SK-N-SH treated with all-trans-retinoic acid at 6 μM for 48 hours (cell line): ENCODE results near the gene GLRA1.

Experiments used
- ATAC-seq: fragments of 200-7000 bp; cut with Tn5 transposase; 3 replicates; pipeline ENCODE4 v1.9.1; 2020; ENCODE audit warnings: mild to moderate bottlenecking, moderate library complexity
- ARNTL ChIP-seq: fragments of 450-650 bp; formaldehyde crosslinking; IDR thresholded peaks from 2 replicates; pipeline ENCODE4 v1.5.0; 2020; ENCODE audit warnings: low read depth, mild to moderate bottlenecking, moderate library complexity, borderline replicate concordance
- CSDC2 ChIP-seq: fragments of 250-450 bp; sonication (Bioruptor Pico); IDR thresholded peaks from 2 replicates; pipeline ENCODE4 v1.5.0; 2020; ENCODE audit warnings: mild to moderate bottlenecking, moderate library complexity
- ESRRG ChIP-seq: fragments of 250-450 bp; sonication (Bioruptor Pico); IDR thresholded peaks from 2 replicates; pipeline ENCODE4 v1.6.1; 2021; ENCODE audit warnings: mild to moderate bottlenecking
- GLIS3 ChIP-seq: fragments of 250-450 bp; sonication (Bioruptor Pico); IDR thresholded peaks from 2 replicates; pipeline ENCODE4 v1.5.0; 2020; ENCODE audit warnings: mild to moderate bottlenecking, moderate library complexity
- ISL1 ChIP-seq: fragments of 250-450 bp; sonication (Bioruptor Pico); IDR thresholded peaks from 2 replicates; pipeline ENCODE4 v2.1.2; 2022; ENCODE audit warnings: mild to moderate bottlenecking, moderate library complexity
- OSR1 ChIP-seq: fragments of 250-450 bp; sonication (Bioruptor Pico); IDR thresholded peaks from 2 replicates; pipeline ENCODE4 v1.8.0; 2022; ENCODE audit warnings: moderate library complexity, mild to moderate bottlenecking, inconsistent platforms
- PPARA ChIP-seq: fragments of 250-450 bp; sonication (Bioruptor Pico); IDR thresholded peaks from 2 replicates; pipeline ENCODE4 v1.5.0; 2020; ENCODE audit warnings: mild to moderate bottlenecking, borderline replicate concordance
- RARB ChIP-seq: fragments of 250-450 bp; sonication (Bioruptor Pico); IDR thresholded peaks from 2 replicates; pipeline ENCODE4 v1.8.0; 2021; ENCODE audit warnings: mild to moderate bottlenecking, moderate library complexity
- SNAI2 ChIP-seq: fragments of 250-450 bp; sonication (Bioruptor Pico); IDR thresholded peaks from 2 replicates; pipeline ENCODE4 v1.5.0; 2020; ENCODE audit warnings: mild to moderate bottlenecking, moderate library complexity
- TCF4 ChIP-seq: fragments of 250-450 bp; sonication (Bioruptor Pico); IDR thresholded peaks from 2 replicates; pipeline ENCODE4 v1.8.0; 2021; ENCODE audit warnings: mild to moderate bottlenecking, moderate library complexity, borderline replicate concordance
- TOX ChIP-seq: fragments of 250-450 bp; sonication (Bioruptor Pico); IDR thresholded peaks from 2 replicates; pipeline ENCODE4 v1.8.0; 2021; ENCODE audit warnings: mild to moderate bottlenecking, moderate library complexity, borderline replicate concordance
- ZC3H10 ChIP-seq: fragments of 250-450 bp; sonication (Bioruptor Pico); IDR thresholded peaks from 2 replicates; pipeline ENCODE4 v1.5.1; 2021; ENCODE audit warnings: mild to moderate bottlenecking, moderate library complexity
- ZFP3 ChIP-seq: fragments of 250-450 bp; sonication (Bioruptor Pico); IDR thresholded peaks from 2 replicates; pipeline ENCODE4 v1.5.0; 2020; ENCODE audit warnings: mild to moderate bottlenecking, moderate library complexity
- ZFP30 ChIP-seq: fragments of 450-650 bp; formaldehyde crosslinking; IDR thresholded peaks from 2 replicates; pipeline ENCODE4 v1.5.0; 2022; ENCODE audit warnings: mild to moderate bottlenecking, moderate library complexity
- ZNF565 ChIP-seq: fragments of 450-650 bp; formaldehyde crosslinking; conservative IDR thresholded peaks from 2 replicates; pipeline ENCODE4 v1.5.0; 2020; ENCODE audit warnings: low read depth, mild to moderate bottlenecking, moderate library complexity
- ZNF70 ChIP-seq: fragments of 450-650 bp; formaldehyde crosslinking; IDR thresholded peaks from 2 replicates; pipeline ENCODE4 v1.5.0; 2020; ENCODE audit warnings: mild to moderate bottlenecking, moderate library complexity
- ZNF8 ChIP-seq: fragments of 450-650 bp; formaldehyde crosslinking; IDR thresholded peaks from 2 replicates; pipeline ENCODE4 v1.5.0; 2020; ENCODE audit warnings: mild to moderate bottlenecking, moderate library complexity
- TF ChIP-seq, protein P1 (sequence below): fragments of 250-450 bp; sonication (Bioruptor Pico); IDR thresholded peaks from 2 replicates; pipeline ENCODE4 v1.8.0; 2021; ENCODE audit warnings: low read depth, mild to moderate bottlenecking, moderate library complexity, borderline replicate concordance
- TF ChIP-seq, protein P2 (sequence below): fragments of 250-450 bp; sonication (Bioruptor Pico); IDR thresholded peaks from 2 replicates; pipeline ENCODE4 v1.5.0; 2020; ENCODE audit warnings: mild to moderate bottlenecking, moderate library complexity
- TF ChIP-seq, protein P3 (sequence below): fragments of 250-450 bp; sonication (Bioruptor Pico); IDR thresholded peaks from 2 replicates; pipeline ENCODE4 v1.8.0; 2020; ENCODE audit warnings: mild to moderate bottlenecking, moderate library complexity, borderline replicate concordance
- TF ChIP-seq, protein P4 (sequence below): fragments of 250-450 bp; sonication (Bioruptor Pico); IDR thresholded peaks from 2 replicates; pipeline ENCODE4 v1.5.1; 2020; ENCODE audit warnings: low read depth, mild to moderate bottlenecking, moderate library complexity
- TF ChIP-seq, protein P5 (sequence below): fragments of 250-450 bp; sonication (Bioruptor Pico); IDR thresholded peaks from 2 replicates; pipeline ENCODE4 v1.5.1; 2021; ENCODE audit warnings: mild to moderate bottlenecking, moderate library complexity

Gene GLRA1

DNA sequence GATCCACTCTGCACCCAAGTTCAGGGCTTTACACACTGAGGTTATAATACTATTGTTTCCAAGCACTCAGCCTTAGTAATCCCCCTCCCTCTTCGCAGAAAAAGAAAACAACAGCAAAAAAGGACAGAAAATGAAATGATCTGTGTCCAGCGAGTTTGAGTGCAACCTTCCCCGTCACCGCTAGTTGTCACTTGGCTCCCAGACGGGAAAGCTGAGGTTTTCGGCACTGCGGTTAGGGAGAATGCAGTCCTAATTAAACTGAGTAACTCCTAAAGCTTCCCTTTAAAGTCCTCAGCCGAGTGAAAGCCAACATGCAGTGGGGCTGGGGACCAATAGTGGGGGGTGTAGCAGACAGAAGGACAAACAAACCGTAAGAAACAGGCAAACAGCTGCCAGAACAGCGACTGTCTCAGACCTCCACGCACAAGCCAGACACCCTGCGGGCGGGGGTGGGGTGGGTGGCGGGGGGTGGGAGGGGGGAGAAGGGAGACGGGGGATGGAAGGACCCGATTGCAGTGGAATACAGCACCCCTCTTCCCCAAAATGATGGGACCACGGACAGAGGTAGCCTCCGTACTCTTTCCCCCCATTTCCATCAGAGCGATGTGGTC lies 680 bp downstream of the GLRA1 start:
- ATAC-seq = peak; percentile 64; the same call in 2 of the 3 replicates
- TF ChIP-seq ARNTL (CRISPR knock-in tag) (no peak), OSR1 (no peak), TOX (no peak), ZFP30 (no peak), RARB (CRISPR knock-in tag) (no peak), PPARA (CRISPR knock-in tag) (no peak), ZNF70 (CRISPR knock-in tag) (no peak), CSDC2 (CRISPR knock-in tag) (no peak), GLIS3 (CRISPR knock-in tag) (no peak), ESRRG (CRISPR knock-in tag) (no peak), ZNF8 (CRISPR knock-in tag) (no peak), ZFP3 (no peak), ZNF565 (CRISPR knock-in tag) (no peak)
- TF ChIP-seq, protein P1, sequence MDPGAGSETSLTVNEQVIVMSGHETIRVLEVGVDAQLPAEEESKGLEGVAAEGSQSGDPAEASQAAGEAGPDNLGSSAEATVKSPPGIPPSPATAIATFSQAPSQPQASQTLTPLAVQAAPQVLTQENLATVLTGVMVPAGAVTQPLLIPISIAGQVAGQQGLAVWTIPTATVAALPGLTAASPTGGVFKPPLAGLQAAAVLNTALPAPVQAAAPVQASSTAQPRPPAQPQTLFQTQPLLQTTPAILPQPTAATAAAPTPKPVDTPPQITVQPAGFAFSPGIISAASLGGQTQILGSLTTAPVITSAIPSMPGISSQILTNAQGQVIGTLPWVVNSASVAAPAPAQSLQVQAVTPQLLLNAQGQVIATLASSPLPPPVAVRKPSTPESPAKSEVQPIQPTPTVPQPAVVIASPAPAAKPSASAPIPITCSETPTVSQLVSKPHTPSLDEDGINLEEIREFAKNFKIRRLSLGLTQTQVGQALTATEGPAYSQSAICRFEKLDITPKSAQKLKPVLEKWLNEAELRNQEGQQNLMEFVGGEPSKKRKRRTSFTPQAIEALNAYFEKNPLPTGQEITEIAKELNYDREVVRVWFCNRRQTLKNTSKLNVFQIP (CRISPR knock-in tag) = no peak
- TF ChIP-seq, protein P2, sequence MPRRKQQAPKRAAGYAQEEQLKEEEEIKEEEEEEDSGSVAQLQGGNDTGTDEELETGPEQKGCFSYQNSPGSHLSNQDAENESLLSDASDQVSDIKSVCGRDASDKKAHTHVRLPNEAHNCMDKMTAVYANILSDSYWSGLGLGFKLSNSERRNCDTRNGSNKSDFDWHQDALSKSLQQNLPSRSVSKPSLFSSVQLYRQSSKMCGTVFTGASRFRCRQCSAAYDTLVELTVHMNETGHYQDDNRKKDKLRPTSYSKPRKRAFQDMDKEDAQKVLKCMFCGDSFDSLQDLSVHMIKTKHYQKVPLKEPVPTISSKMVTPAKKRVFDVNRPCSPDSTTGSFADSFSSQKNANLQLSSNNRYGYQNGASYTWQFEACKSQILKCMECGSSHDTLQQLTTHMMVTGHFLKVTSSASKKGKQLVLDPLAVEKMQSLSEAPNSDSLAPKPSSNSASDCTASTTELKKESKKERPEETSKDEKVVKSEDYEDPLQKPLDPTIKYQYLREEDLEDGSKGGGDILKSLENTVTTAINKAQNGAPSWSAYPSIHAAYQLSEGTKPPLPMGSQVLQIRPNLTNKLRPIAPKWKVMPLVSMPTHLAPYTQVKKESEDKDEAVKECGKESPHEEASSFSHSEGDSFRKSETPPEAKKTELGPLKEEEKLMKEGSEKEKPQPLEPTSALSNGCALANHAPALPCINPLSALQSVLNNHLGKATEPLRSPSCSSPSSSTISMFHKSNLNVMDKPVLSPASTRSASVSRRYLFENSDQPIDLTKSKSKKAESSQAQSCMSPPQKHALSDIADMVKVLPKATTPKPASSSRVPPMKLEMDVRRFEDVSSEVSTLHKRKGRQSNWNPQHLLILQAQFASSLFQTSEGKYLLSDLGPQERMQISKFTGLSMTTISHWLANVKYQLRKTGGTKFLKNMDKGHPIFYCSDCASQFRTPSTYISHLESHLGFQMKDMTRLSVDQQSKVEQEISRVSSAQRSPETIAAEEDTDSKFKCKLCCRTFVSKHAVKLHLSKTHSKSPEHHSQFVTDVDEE (CRISPR knock-in tag) = no peak
- TF ChIP-seq, protein P3, sequence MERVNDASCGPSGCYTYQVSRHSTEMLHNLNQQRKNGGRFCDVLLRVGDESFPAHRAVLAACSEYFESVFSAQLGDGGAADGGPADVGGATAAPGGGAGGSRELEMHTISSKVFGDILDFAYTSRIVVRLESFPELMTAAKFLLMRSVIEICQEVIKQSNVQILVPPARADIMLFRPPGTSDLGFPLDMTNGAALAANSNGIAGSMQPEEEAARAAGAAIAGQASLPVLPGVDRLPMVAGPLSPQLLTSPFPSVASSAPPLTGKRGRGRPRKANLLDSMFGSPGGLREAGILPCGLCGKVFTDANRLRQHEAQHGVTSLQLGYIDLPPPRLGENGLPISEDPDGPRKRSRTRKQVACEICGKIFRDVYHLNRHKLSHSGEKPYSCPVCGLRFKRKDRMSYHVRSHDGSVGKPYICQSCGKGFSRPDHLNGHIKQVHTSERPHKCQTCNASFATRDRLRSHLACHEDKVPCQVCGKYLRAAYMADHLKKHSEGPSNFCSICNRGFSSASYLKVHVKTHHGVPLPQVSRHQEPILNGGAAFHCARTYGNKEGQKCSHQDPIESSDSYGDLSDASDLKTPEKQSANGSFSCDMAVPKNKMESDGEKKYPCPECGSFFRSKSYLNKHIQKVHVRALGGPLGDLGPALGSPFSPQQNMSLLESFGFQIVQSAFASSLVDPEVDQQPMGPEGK (CRISPR knock-in tag) = no peak
- TF ChIP-seq, protein P4, sequence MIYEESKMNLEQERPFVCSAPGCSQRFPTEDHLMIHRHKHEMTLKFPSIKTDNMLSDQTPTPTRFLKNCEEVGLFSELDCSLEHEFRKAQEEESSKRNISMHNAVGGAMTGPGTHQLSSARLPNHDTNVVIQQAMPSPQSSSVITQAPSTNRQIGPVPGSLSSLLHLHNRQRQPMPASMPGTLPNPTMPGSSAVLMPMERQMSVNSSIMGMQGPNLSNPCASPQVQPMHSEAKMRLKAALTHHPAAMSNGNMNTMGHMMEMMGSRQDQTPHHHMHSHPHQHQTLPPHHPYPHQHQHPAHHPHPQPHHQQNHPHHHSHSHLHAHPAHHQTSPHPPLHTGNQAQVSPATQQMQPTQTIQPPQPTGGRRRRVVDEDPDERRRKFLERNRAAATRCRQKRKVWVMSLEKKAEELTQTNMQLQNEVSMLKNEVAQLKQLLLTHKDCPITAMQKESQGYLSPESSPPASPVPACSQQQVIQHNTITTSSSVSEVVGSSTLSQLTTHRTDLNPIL = no peak
- TF ChIP-seq, protein P5, sequence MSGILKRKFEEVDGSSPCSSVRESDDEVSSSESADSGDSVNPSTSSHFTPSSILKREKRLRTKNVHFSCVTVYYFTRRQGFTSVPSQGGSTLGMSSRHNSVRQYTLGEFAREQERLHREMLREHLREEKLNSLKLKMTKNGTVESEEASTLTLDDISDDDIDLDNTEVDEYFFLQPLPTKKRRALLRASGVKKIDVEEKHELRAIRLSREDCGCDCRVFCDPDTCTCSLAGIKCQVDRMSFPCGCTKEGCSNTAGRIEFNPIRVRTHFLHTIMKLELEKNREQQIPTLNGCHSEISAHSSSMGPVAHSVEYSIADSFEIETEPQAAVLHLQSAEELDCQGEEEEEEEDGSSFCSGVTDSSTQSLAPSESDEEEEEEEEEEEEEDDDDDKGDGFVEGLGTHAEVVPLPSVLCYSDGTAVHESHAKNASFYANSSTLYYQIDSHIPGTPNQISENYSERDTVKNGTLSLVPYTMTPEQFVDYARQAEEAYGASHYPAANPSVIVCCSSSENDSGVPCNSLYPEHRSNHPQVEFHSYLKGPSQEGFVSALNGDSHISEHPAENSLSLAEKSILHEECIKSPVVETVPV (CRISPR knock-in tag) = no peak

DNA sequence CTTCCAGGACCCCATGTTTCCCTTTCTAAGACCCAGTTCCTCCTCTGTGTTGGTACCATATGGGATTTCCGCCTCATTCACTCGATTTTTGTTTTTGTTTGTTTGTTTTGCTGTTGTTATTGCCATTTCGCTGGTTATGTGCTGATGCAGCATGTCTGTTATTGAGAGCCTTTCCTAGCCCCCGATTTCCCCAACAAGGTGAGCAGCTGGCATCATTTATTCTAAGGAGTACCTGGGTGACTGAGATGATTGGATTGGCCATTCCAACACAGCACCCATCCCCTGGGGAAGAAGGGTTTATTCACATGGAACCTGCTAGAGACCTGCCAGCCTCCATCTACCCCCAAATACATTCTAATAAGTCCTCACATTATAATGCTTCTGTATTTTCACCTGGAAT lies 2.7 kb downstream of the GLRA1 start:
- no peak for TF ChIP-seq ZFP30
- TF ChIP-seq, protein P5 (CRISPR knock-in tag) = no peak
- no peak for TF ChIP-seq TCF4 (CRISPR knock-in tag)
- no peak for TF ChIP-seq ARNTL (CRISPR knock-in tag)
- no peak for TF ChIP-seq GLIS3 (CRISPR knock-in tag)
- no peak for ATAC-seq

DNA sequence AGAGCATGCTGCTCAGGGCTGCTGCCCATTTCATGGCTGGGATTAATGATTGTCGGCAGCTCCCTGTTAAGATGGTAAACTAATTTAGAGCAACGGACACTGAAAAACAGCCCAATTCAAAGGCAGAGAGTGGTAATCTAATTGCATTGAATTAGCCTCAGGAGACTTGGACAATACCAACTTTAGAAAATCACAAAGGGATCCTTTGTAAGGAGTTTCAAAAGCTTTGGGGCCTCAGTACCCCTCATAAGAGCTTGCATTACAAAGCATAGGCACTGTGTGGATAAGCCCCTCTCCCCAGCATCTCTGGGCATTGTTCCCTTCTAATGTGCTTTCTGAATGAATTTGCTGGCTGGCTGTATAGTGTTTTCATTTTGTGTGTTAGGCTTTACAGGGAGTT lies 6.7 kb downstream of the GLRA1 start:
- no peak for ATAC-seq
- TF ChIP-seq GLIS3 (CRISPR knock-in tag) (no peak), ISL1 (CRISPR knock-in tag) (no peak), CSDC2 (CRISPR knock-in tag) (no peak), ZC3H10 (CRISPR knock-in tag) (no peak), SNAI2 (CRISPR knock-in tag) (no peak), ZFP30 (no peak), OSR1 (no peak), TOX (no peak), RARB (CRISPR knock-in tag) (no peak), ZFP3 (no peak)
- TF ChIP-seq, protein P2 (CRISPR knock-in tag) = no peak
- TF ChIP-seq, protein P4 = no peak
